Activated CD4-positive, alpha-beta T cell treated with anti-CD3 and anti-CD28 coated beads, Interleukin-10, Interleukin-2, amounts not matched to agents 100 ng/mL and 50 ng/mL, durations not matched to agents 16 hours and 8 hours (primary cell): Measurements from ENCODE around the gene THADA.
"Not testable (repeated sequence)": the region's sequence is repeated elsewhere in the genome, so short reads cannot be mapped to it uniquely, and the experiment has no call there.

Experiments
- DNase-seq: peaks from one replicate; pipeline ENCODE4 v3.0.0-alpha.2; 2020

Gene THADA

DNA sequence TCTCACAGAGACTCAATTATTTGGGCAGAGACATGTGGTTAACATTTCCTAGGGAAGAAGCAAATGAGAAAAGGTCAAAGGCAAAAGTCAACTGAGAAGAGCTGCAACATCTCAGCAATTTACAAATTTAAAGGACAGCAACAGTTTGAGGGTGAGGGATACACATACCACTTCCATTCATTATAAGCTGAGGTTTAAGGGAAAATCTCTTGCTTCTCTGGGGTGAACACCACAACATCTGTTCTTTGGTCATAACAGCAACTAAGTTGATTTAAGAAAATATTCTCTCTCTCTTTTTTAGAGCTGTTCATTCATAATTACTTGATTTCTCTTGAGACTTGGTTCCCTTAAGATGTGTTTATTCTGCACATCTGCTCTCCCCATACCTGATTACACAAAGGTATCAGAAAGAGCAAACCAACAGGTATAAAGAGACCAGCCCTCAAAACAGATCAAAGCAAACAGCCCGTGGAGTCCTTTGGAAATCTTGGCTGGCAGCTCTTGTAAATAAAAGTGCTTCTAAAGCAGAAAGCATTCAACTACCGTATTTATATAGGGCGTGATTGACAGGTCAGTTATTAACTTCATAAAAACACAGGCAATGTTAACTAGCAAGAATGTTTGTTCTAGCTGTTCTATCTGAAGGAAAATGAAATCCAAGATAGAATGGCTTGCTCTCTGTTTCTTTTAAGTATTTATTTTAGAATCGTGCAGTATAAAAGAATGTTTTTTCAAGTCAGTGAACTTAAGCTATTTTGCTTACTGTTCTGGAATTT is 132.8 kb downstream of the THADA start:
- no peak for DNase-seq

- no peak for DNase-seq
These were observed 134.3 kb downstream of the THADA start for GRCh38 chr2:43461453-43462073.

DNA sequence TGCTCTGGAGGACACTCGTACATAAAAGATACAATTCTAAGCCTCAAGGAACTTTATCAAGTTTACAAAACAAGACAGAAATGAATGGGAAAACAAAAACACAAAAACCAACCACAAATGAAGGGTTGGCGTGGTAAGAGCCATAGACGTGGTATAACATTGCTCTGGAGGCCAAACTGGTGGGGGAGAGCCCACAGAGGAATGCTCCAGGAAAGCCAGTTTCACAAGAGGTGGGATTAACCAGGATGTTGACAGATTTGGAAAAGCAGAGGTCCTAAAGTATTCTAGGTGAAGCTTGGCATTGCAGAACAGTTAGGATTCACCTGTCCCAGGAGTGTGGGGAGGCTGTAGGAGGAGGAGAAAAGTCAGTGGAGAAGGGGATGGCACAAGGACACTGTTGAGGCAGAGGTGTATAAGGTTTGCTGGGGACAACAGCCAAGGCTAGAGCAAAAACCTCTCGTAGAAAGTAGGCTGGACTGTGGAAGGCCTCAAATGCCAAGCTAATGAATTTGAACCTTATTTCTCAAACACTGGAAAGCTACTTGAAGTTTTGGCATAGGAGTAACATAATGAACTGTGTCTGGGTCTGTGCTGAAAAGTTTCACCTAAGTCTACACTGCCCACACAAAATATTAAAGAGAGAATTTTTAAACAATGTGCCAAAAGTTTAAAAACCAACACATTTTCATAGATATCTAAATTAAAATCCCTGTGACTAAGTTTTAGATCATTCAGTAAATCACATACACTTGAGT is 135.1 kb downstream of the THADA start:
- DNase-seq = no peak

DNA sequence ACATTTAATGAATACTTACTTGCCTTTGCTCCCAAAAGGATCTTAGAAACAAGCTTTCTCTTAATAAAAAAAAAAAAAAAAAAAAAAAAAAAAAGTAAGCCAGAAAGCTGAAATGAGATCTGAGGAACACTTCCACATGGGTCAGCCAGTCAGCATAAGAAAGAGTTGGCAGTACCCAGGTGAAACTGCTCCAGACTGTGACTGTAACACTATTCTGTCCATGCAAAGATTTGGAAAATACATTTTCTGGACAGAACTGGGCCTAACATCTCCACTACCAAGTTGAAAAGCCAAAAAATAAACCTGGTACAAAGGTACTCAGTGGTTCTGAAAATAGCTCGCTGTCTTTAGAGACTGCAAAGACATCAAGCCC is 135.7 kb downstream of the THADA start:
- DNase-seq = no peak

DNA sequence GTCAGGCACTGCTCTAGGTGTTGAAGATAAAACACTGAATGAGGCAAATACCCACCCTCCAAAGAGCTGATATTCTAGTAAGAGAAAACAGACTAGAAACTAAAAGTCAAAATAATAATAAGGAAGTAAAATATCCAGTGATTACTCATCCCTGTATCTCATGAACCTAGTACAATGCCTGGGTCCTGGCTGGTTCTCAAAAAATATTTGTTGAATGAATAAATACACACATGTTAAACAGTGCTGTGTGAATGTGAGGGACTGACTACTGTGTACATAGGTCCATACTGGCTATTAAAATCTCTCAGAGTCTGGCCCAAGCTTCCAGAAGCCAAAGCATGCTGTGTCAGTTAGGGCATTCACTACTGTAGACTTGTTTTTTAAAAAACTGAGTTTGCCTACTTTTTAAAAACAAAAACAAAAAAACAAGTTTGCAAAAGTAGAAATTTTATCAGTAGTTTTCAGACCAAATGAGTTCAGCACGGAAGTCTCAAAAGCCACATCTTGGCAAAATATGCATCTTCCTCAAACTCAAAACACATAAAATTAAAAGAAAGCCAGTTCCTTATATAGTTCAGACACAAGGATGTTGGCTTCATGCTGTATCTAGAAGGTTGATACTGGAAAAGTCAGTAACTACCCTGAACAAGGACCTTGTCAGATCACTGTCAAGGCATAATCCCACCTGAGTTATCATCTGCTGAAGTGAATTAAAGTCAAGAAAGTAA is 136.2 kb downstream of the THADA start:
- no peak for DNase-seq

DNA sequence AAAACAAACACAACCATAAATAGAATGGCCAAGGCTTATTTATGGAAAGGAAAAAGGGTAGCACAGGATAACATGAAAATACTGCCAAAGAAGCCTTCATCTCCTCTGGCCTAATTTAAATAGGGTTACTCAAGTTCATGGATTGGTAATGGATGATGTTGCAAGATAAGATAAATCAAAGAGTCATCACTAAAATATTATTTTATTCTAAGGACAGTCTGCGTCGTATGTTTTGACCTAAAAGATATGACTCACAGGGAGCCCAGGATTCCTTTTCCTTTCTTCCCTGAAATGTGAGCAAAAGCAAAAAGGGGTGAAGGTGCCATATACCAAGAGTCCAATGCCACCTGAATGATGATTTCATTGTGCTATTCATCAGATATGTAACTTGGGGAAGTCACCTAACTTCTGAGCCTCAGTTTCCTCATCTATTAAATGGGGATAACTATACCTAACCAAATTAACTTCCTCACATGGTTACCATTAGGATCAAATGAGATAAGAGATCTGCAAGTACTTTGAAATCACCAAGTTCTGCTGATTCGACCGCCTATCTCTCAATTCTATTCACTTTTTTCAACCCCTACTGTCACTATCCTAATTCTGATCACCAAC is 137.7 kb downstream of the THADA start:
- no peak for DNase-seq

- no peak for DNase-seq
These were observed 139.9 kb downstream of the THADA start for GRCh38 chr2:43455731-43456642.

DNA sequence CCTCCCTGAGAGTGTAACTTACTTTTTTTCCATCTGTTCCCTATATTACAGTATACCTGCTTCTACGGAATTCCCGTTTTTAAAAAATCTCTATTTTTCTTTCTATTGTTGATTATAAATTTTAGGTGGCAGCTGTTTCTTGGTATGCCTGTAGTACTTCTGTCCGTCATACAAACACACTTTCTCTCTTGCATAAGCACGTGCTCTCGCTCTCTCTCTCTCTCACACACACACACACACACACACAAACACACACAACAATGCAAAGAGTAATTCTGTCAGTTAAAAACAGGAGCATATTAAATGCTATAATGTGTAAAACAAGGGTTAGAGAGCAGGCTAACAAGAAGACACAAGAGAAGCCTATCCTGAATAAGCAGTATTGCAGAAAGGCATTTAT is 140.5 kb downstream of the THADA start:
- DNase-seq = no peak

DNA sequence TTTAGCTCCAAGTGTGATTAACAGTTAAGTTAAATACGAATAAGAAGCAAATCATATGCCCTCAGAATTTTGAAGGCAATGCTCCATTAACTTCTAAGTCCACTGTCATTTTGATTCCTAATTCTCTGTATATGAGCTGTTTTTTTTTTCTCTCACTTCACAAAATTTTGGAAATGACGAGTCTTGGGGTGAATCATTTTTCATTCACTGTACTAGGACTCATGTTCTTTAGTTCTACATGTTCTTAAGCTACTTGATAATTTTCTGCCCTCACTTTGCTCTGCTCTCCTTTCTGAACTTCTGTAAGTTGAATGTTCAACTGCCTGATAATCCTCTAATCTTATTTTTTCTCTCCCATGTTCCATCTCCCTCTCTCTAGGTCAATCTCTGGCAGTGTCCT is 141.0 kb downstream of the THADA start:
- DNase-seq = no peak

DNA sequence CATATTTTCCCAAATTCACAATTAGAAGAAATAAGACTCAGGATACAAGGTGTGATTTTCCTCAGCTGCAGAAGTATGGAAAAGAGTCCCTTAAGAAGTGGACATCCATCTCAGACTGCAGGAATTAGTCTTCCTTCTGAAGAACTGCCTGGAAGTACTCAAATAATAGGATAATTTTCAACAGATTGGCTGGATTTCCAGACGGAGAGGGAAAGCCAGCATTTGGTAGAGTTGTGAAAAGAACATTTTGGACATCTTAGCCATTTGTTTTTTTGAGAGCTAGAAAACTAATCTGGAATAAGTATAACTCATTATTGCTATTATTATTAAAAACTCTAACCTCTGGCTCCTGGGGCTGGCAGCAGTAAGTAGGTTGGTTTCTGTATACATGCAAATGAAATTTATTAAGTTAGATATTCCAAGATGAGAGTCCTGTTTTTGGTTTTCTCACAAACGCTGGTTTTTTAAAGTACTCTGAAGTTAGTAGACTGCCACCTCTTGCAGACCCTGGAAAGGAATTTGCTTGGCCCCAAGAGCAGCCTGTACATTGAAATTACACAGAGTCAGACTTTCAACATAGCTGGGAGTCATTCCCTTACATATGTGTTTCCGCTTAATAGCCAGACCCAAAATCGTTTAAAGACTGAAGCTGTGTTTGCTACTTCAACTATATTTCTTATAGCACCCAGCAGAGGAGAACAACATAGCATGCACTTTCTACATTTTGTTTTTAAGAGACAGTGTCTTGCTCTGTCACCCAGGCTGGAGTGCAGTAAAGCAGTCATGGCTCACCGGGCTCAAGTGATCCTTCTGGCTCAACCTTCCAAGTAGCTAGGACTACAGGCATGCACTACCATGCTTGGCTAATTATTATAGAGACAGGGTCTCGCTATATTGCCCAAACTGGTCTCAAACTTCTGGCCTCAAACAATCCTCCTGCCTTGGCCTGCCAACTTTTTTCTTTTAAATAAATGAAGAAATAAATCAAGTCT is 142.4 kb downstream of the THADA start:
- DNase-seq = no peak

- DNase-seq = no peak
These were observed 143.5 kb downstream of the THADA start for GRCh38 chr2:43452318-43452731.

GRCh38 chr2:43450617-43451016 is 145.2 kb downstream of the THADA start:
- no peak for DNase-seq

GRCh38 chr2:43448822-43449110 is 147.1 kb downstream of the THADA start:
- no peak for DNase-seq

GRCh38 chr2:43448011-43448821 is 147.6 kb downstream of the THADA start:
- DNase-seq = no peak

GRCh38 chr2:43446755-43447154 is 149.1 kb downstream of the THADA start:
- not testable (repeated sequence) for DNase-seq

GRCh38 chr2:43445781-43446180 is 150.1 kb downstream of the THADA start:
- DNase-seq = no peak

GRCh38 chr2:43444989-43445645 is 150.7 kb downstream of the THADA start:
- no peak for DNase-seq

GRCh38 chr2:43443282-43443681 is 152.6 kb downstream of the THADA start:
- DNase-seq = no peak

DNA sequence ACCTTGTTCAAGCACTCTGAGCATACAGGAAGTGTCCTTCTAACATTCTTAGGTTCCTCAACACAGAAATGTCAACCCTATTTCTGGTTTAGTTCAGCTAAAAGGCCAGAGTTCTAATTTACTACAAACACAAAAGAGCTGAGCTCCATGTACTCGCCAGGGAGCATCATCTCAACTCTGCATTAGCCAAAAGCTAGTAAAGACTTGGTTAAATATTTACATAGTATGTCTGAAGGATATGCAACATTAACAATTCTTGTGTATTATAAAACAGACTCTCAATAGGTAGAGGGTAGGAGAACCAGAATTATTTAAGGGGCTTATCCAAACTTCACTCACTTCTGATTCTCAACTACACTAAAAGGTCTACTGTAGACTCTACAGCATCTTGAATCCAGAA is 154.6 kb downstream of the THADA start:
- no peak for DNase-seq
